Fibroblast of lung (primary cell): ENCODE measurements around the gene CCM2L. TPM values are rescaled to one million over a fixed set of nuclear protein-coding genes. Genes with fewer than 3 reads are reported as not detected.

Experiments used
- DNase-seq, 2 donors: peaks; one replicate each; pipeline versions ENCODE4 v3.0.0 to v3.0.0-alpha.2; 2010; ENCODE audit warnings: low read depth in 2 of 2
- H2AFZ ChIP-seq: 2 replicates; pipeline ENCODE4 v1.5.1; 2012; ENCODE audit warnings: low read length, control low read depth, inconsistent platforms
- H3K27ac ChIP-seq: 2 replicates; pipeline ENCODE4 v1.5.1; 2011; ENCODE audit warnings: low read length, control low read depth; ENCODE audit not compliant: insufficient read depth
- H3K27me3 ChIP-seq: 2 replicates; pipeline ENCODE4 v1.5.1; 2011; ENCODE audit warnings: mild to moderate bottlenecking, low read length; ENCODE audit not compliant: control insufficient read depth, insufficient read depth
- H3K36me3 ChIP-seq: 2 replicates; pipeline ENCODE4 v1.5.1; 2011; ENCODE audit warnings: low read length; ENCODE audit not compliant: control insufficient read depth, insufficient read depth
- H3K4me1 ChIP-seq: 2 replicates; pipeline ENCODE4 v1.5.1; 2011; ENCODE audit warnings: low read length; ENCODE audit not compliant: control insufficient read depth, insufficient read depth; ENCODE audit errors: extremely low read depth
- H3K4me2 ChIP-seq: 2 replicates; pipeline ENCODE4 v1.5.1; 2011; ENCODE audit warnings: low read length, control low read depth; ENCODE audit not compliant: insufficient read depth; ENCODE audit errors: extremely low read depth
- H3K4me3 ChIP-seq, 4 experiments: fragments of 200-600 bp in 1 of 4; sonication (generic) in 1 of 4; replicated peaks in 1 of 4; 2 replicates each; pipeline ENCODE4 v1.5.1; 2011 to 2016; ENCODE audit warnings: low read length in 4 of 4, low read depth in 3 of 4, mild to moderate bottlenecking in 3 of 4, control low read depth in 2 of 4, inconsistent platforms in 1 of 4, mixed read lengths in 1 of 4; ENCODE audit not compliant: insufficient read depth in 1 of 4; ENCODE audit errors: control extremely low read depth in 1 of 4
- H3K79me2 ChIP-seq: 2 replicates; pipeline ENCODE4 v1.5.1; 2012; ENCODE audit warnings: mild to moderate bottlenecking, low read length, inconsistent platforms; ENCODE audit not compliant: control insufficient read depth, insufficient read depth
- H3K9ac ChIP-seq: 2 replicates; pipeline ENCODE4 v1.5.1; 2011; ENCODE audit warnings: mild to moderate bottlenecking, low read length, control low read depth; ENCODE audit not compliant: insufficient read depth
- H3K9me3 ChIP-seq: 2 replicates; pipeline ENCODE4 v1.5.1; 2012; ENCODE audit warnings: low read depth, low read length; ENCODE audit not compliant: control insufficient read depth, insufficient read depth
- H4K20me1 ChIP-seq: 2 replicates; pipeline ENCODE4 v1.5.1; 2011; ENCODE audit warnings: low read length; ENCODE audit not compliant: control insufficient read depth, insufficient read depth; ENCODE audit errors: extremely low read depth
- EZH2 ChIP-seq: IDR thresholded peaks from 2 replicates; pipeline ENCODE4 v1.5.1; 2012; ENCODE audit warnings: low read length, control low read depth, mild to moderate bottlenecking; ENCODE audit errors: missing control alignments
- polyA plus RNA-seq, 2 donors: library from polyadenylated mRNA; depleted of rRNA in 1 of 2; stranded (reverse) in 1 of 2; unstranded in 1 of 2; fragments of >200 nt; gene quantifications; 2 replicates each; pipeline ENCODE4 v1.2.1, GENCODE V29; 2011 to 2012; ENCODE audit warnings: missing spikeins in 1 of 2
- total RNA-seq: library from RNA; depleted of rRNA; stranded (reverse); fragments of >200 nt; gene quantifications from 2 replicates; pipeline ENCODE4 v1.2.1, GENCODE V29; 2014
- TF ChIP-seq, protein P1 (sequence below), 2 donors: IDR thresholded peaks in 1 of 2; conservative IDR thresholded peaks in 1 of 2; 1 replicate in 1 of 2; 2 replicates in 1 of 2; pipeline ENCODE4 v1.5.1; 2011 to 2012; ENCODE audit warnings: low read length in 2 of 2, control low read depth in 1 of 2, inconsistent platforms in 1 of 2, low read depth in 1 of 2, mild to moderate bottlenecking in 1 of 2

Gene CCM2L
- total and polyA plus RNA-seq, 2 donors (not counting 1 experiment from before 2014, with no cell fraction given): not detected

DNA sequence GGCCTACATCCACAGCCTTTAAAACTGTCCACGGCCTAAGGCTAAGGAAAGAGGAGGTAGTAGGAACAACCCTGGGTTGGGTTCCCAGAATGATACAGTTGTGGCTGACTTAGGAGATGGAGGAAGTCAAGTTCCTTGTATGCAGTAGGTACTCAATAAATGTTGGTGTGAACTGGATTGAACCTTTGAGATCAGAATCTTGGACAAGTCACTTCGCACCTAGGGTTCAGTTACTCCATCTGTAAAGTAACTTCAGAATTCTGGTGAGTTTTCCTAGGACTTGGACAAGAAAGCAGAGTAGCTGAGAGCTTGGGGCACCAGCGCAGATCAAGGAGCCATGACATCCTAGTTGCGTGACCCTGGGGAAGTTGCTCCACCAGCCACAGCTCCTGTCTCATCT is 33.2 kb upstream of the CCM2L start:
- no peak overlapping the region for H2AFZ ChIP-seq
- H3K27me3 ChIP-seq: peaks cover 5% of the 10 kb centered on the region
- no peaks in the 10 kb centered on the region for H4K20me1 ChIP-seq
- H3K27ac ChIP-seq: no peak overlapping the region
- H3K9ac ChIP-seq: no peak overlapping the region
- H3K36me3 ChIP-seq: no peaks in the 10 kb centered on the region
- no peak overlapping the region for H3K4me3 ChIP-seq
- no peaks in the 10 kb centered on the region for H3K4me1 ChIP-seq
- TF ChIP-seq, protein P1, sequence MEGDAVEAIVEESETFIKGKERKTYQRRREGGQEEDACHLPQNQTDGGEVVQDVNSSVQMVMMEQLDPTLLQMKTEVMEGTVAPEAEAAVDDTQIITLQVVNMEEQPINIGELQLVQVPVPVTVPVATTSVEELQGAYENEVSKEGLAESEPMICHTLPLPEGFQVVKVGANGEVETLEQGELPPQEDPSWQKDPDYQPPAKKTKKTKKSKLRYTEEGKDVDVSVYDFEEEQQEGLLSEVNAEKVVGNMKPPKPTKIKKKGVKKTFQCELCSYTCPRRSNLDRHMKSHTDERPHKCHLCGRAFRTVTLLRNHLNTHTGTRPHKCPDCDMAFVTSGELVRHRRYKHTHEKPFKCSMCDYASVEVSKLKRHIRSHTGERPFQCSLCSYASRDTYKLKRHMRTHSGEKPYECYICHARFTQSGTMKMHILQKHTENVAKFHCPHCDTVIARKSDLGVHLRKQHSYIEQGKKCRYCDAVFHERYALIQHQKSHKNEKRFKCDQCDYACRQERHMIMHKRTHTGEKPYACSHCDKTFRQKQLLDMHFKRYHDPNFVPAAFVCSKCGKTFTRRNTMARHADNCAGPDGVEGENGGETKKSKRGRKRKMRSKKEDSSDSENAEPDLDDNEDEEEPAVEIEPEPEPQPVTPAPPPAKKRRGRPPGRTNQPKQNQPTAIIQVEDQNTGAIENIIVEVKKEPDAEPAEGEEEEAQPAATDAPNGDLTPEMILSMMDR (conservative IDR thresholded peaks at IDR 0.05 in 1 of 2, IDR thresholded peaks at IDR 0.05 in 1 of 2; ENCODE audit: low read depth in 1 of 2, low read length in 2 of 2): no peak
- TF ChIP-seq EZH2: no peak
- no peaks in the 10 kb centered on the region for H3K9me3 ChIP-seq
- H3K4me2 ChIP-seq: no peak overlapping the region
- H3K79me2 ChIP-seq: no peaks in the 10 kb centered on the region
- no peak for DNase-seq

- H3K4me1 ChIP-seq: no peaks in the 10 kb centered on the region
- no peak for TF ChIP-seq EZH2
- TF ChIP-seq, protein P1 (conservative IDR thresholded peaks at IDR 0.05 in 1 of 2, IDR thresholded peaks at IDR 0.05 in 1 of 2; ENCODE audit: low read depth in 1 of 2, low read length in 2 of 2): no peak
- H3K27me3 ChIP-seq: peaks cover 9% of the 10 kb centered on the region
- DNase-seq: no peak
- H3K9me3 ChIP-seq: no peaks in the 10 kb centered on the region
- no peaks in the 10 kb centered on the region for H3K36me3 ChIP-seq
- no peak overlapping the region for H3K27ac ChIP-seq
- no peaks in the 10 kb centered on the region for H4K20me1 ChIP-seq
- H3K9ac ChIP-seq: no peak overlapping the region
- no peak overlapping the region for H2AFZ ChIP-seq
- no peak overlapping the region for H3K4me2 ChIP-seq
- no peak overlapping the region for H3K4me3 ChIP-seq
- H3K79me2 ChIP-seq: no peaks in the 10 kb centered on the region
These were observed 30.4 kb upstream of the CCM2L start for GRCh38 chr20:31979713-31980426.

- no peak overlapping the region for H2AFZ ChIP-seq
- no peak overlapping the region for H3K4me2 ChIP-seq
These were observed 28.5 kb upstream of the CCM2L start for GRCh38 chr20:31981784-31982183.

More at GRCh38 chr20:31981784-31982183, 28.5 kb upstream of the CCM2L start:
- Histone ChIP-seq H3K4me1 (no peaks in the 10 kb centered on the region), H3K79me2 (no peaks in the 10 kb centered on the region), H3K36me3 (no peaks in the 10 kb centered on the region), H4K20me1 (no peaks in the 10 kb centered on the region), H3K4me3 (no peak overlapping the region), H3K9me3 (no peaks in the 10 kb centered on the region), H3K27ac (no peak overlapping the region), H3K27me3 (peaks cover 8% of the 10 kb centered on the region), H3K9ac (no peak overlapping the region)
- TF ChIP-seq, protein P1 (conservative IDR thresholded peaks at IDR 0.05 in 1 of 2, IDR thresholded peaks at IDR 0.05 in 1 of 2; ENCODE audit: low read depth in 1 of 2, low read length in 2 of 2): no peak
- no peak for TF ChIP-seq EZH2
- DNase-seq: no peak
